IPS-20b (cell line): Measurements from ENCODE around the gene TUSC2.
A peak's percentile ranks its signal among the peaks of the same experiment; 100 is the strongest.

Experiments used
- H3K27ac ChIP-seq: one replicate; pipeline ENCODE4 v1.5.1; 2013; ENCODE audit warnings: low read length
- H3K27me3 ChIP-seq: 2 replicates; pipeline ENCODE4 v1.6.1; 2013; ENCODE audit warnings: mild to moderate bottlenecking, low read length, inconsistent platforms; ENCODE audit not compliant: insufficient read depth
- H3K36me3 ChIP-seq: 2 replicates; pipeline ENCODE4 v1.6.1; 2013; ENCODE audit warnings: low read depth, mild to moderate bottlenecking, inconsistent platforms, low read length, moderate library complexity; ENCODE audit not compliant: insufficient read depth
- H3K4me1 ChIP-seq: 2 replicates; pipeline ENCODE4 v1.6.1; 2013; ENCODE audit warnings: mild to moderate bottlenecking, control low read depth, inconsistent platforms, low read length, moderate library complexity; ENCODE audit not compliant: insufficient read depth
- H3K4me3 ChIP-seq: 2 replicates; pipeline ENCODE4 v1.5.1; 2013; ENCODE audit warnings: mild to moderate bottlenecking, low read length, inconsistent platforms
- H3K9ac ChIP-seq: 2 replicates; pipeline ENCODE4 v1.6.1; 2013; ENCODE audit warnings: low read depth, mild to moderate bottlenecking, inconsistent platforms, low read length, moderate library complexity
- H3K9me3 ChIP-seq: 2 replicates; pipeline ENCODE4 v1.6.1; 2013; ENCODE audit warnings: mild to moderate bottlenecking, low read depth, low read length, inconsistent platforms; ENCODE audit not compliant: insufficient read depth

TUSC2 gene

DNA sequence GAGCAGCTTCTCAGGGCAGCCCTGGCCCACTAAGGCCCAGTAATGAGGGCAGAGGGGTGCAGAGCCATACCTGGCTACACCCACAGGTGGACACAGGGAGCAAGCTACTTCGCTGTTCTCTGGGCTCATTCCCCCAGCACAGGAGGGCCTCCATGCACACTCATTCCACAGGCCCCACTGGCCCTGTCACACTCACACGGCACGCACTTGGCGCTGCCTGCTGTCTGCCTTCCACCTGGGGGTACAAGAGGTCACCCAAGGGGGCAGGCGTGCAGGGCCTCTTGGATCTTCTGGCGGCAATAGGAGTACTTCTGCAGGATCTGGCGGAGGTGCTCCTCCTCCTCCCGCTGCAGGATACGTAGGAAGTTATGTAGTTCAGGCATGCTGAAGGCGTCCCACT, 2.3 kb upstream of the TUSC2 start:
- Histone ChIP-seq H3K27ac (no peak overlapping the region), H3K9ac (no peak overlapping the region), H3K27me3 (no peaks in the 10 kb centered on the region), H3K4me3 (no peak overlapping the region), H3K9me3 (no peaks in the 10 kb centered on the region), H3K4me1 (no peaks in the 10 kb centered on the region; the same call in 1 of the 2 replicates), H3K36me3 (peaks cover 56% of the 10 kb centered on the region)

GRCh38 chr3:50327129-50327528, 894 bp downstream of the TUSC2 start:
- H3K36me3 ChIP-seq, result peaks cover 45% of the 10 kb centered on the region
- peak overlapping the region; percentile 90 for H3K4me3 ChIP-seq
- peaks cover 7% of the 10 kb centered on the region; the same call in 1 of the 2 replicates for H3K4me1 ChIP-seq
- no peaks in the 10 kb centered on the region for H3K9me3 ChIP-seq
- no peak overlapping the region for H3K27ac ChIP-seq
- no peaks in the 10 kb centered on the region for H3K27me3 ChIP-seq
- peak overlapping the region; percentile 87 for H3K9ac ChIP-seq

DNA sequence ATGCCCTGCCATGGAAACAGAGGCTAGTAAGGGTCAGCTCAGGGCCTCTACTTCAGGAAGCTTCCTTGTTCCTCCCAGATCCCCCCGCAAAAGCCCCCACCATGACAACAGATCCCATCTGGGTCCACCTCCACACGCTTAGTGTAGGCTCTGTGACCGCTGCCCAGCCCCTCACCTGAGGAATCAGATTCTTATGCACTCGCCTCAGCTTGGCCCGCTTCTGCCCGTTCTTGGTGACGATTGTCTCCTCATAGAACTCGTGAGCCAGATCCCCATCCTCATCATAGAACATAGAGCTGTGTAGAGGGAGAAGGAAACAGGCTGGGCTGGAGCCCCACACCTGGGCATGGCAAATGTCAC, 1.9 kb downstream of the TUSC2 start:
- no peaks in the 10 kb centered on the region for H3K27me3 ChIP-seq
- H3K9ac ChIP-seq, result no peak overlapping the region
- peaks cover 36% of the 10 kb centered on the region for H3K36me3 ChIP-seq
- H3K27ac ChIP-seq, result no peak overlapping the region
- H3K4me1 ChIP-seq, result peaks cover 7% of the 10 kb centered on the region; the same call in 1 of the 2 replicates
- H3K9me3 ChIP-seq, result no peaks in the 10 kb centered on the region
- H3K4me3 ChIP-seq, result no peak overlapping the region

DNA sequence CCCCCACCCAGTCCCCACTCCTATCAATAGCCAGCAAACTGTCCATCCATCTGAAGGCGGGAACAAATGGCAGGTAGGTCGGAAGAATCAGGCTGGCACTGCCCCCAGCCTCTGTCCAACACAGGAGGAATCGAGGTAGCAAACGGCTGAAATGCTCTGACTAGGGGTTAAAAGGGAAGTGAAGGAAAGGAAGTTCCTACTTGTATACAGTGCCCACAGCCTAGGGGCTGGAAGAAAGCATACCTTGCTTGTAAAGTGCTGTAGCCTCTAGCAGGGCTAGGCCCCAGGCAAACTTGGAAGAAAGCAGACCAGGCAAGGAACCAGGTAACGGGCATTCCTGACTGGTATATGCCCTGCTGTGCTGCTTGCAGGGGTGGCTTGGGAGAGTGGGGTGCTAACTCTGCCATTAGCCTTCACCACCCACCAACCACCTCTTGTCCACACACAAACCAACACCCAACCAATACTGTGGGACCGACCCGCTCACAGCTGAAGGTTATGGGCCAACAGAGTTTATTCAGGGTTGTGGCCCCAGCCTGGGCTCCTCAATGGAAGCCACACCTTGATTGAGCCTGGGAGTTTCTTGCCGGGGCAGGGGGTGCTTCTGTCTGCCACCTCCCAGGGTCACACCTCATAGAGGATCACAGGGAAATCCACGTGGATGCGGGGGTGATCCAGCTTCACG, 2.4 kb downstream of the TUSC2 start:
- no peak overlapping the region for H3K27ac ChIP-seq
- H3K27me3 ChIP-seq, result no peaks in the 10 kb centered on the region
- H3K4me3 ChIP-seq, result no peak overlapping the region
- peaks cover 7% of the 10 kb centered on the region; the same call in 1 of the 2 replicates for H3K4me1 ChIP-seq
- no peak overlapping the region for H3K9ac ChIP-seq
- peaks cover 30% of the 10 kb centered on the region for H3K36me3 ChIP-seq
- H3K9me3 ChIP-seq, result no peaks in the 10 kb centered on the region

- Histone ChIP-seq H3K4me3 (no peak overlapping the region), H3K27me3 (no peaks in the 10 kb centered on the region), H3K4me1 (peaks cover 7% of the 10 kb centered on the region; the same call in 1 of the 2 replicates), H3K27ac (no peak overlapping the region), H3K9ac (no peak overlapping the region), H3K9me3 (no peaks in the 10 kb centered on the region), H3K36me3 (peaks cover 25% of the 10 kb centered on the region)
Measured at GRCh38 chr3:50325113-50325480, 2.9 kb downstream of the TUSC2 start.

GRCh38 chr3:50324351-50325112, 3.5 kb downstream of the TUSC2 start:
- Histone ChIP-seq H3K27me3 (no peaks in the 10 kb centered on the region), H3K4me1 (peaks cover 7% of the 10 kb centered on the region; the same call in 1 of the 2 replicates), H3K36me3 (peaks cover 25% of the 10 kb centered on the region), H3K4me3 (no peak overlapping the region), H3K27ac (no peak overlapping the region), H3K9me3 (no peaks in the 10 kb centered on the region), H3K9ac (no peak overlapping the region)

- H3K27me3 ChIP-seq, result no peaks in the 10 kb centered on the region
- peaks cover 7% of the 10 kb centered on the region; the same call in 1 of the 2 replicates for H3K4me1 ChIP-seq
- no peak overlapping the region for H3K4me3 ChIP-seq
- H3K36me3 ChIP-seq, result peaks cover 29% of the 10 kb centered on the region
- H3K27ac ChIP-seq, result no peak overlapping the region
- no peaks in the 10 kb centered on the region for H3K9me3 ChIP-seq
- H3K9ac ChIP-seq, result no peak overlapping the region; the same call in 1 of the 2 replicates
Measured at GRCh38 chr3:50323614-50324199, 4.3 kb downstream of the TUSC2 start.

DNA sequence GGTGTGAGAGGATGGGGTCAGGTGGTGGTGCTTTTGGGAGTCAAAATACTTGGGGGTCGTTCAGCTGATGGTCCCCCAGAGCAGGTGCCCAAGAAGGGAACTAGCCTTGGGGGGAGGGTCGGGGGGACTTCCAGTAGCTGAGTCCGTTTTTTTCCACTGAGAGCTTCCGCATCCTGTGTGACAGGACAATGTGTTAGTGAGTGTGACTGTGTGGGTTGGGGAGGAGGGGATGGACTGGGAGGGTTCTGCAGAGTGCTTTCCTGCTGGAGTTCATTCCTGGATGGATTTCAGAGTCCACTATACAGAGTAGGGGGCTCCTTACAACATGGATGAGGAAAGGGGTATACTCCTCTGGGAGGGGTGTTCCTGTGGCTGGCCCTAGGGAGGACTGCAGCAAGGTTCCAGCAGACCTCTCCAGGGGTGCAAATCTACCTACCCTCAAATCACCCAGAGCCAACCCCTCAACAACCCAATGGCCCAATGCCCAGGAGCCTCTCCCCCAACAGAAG, 4.9 kb downstream of the TUSC2 start:
- Histone ChIP-seq H3K36me3 (peaks cover 35% of the 10 kb centered on the region), H3K4me3 (peak overlapping the region; percentile 100; the same call in 1 of the 2 replicates), H3K4me1 (peaks cover 7% of the 10 kb centered on the region; the same call in 1 of the 2 replicates), H3K27ac (no peak overlapping the region), H3K27me3 (no peaks in the 10 kb centered on the region), H3K9ac (peak overlapping the region; percentile 99; the same call in 1 of the 2 replicates), H3K9me3 (no peaks in the 10 kb centered on the region)

DNA sequence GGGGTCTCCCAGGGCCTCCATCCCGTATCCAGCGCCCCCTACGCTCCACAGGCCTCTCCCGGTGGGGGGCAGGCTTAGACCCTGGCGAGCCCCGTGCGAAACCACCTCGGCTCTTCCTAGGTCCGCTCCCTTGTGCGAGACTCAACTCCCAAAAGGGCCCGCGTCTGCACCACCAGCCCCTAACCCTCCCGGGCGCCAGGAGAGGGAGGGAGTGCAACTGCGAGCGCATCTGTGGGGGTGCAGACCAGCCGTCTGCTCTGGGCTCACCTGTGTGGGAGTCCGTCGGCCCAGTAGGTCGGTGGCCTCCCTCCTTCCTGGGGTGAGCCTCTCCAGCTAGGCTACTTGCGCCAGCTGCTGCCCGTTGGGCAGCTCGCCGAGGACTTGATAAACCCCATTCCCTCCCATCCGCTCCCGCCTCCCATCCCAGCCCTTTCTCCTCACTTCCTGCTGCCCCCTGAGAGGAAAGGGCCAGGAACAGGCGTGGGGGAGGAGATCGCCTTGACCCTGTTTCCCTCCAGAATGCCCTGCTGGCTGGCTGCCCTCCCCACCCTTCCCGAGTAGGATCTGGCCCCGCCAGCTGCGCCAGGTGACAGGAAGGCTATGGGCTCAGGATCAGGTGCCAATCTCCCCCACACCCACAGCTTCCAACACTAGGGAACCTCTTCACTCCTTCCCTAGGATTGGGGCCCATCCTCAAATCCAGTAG, 5.5 kb downstream of the TUSC2 start, which contains the start of gene HYAL2:
Gene HYAL2 (minus strand): TSS at position 360 of the 706 bp plus-strand sequence. CDS start 2,256 bp downstream, outside the sequence.
- Histone ChIP-seq H3K27me3 (no peaks in the 10 kb centered on the region), H3K27ac (peak within 1 kb of the TSS; percentile 91), H3K4me1 (peaks cover 7% of the 10 kb centered on the region; the same call in 1 of the 2 replicates), H3K9ac (peak within 1 kb of the TSS; percentile 99), H3K4me3 (peak within 1 kb of the TSS; percentile 100), H3K9me3 (no peaks in the 10 kb centered on the region), H3K36me3 (peaks cover 41% of the 10 kb centered on the region)

- peak overlapping the region; percentile 100 for H3K4me3 ChIP-seq
- H3K9ac ChIP-seq, result peak overlapping the region; percentile 99; the same call in 1 of the 2 replicates
- H3K27me3 ChIP-seq, result no peaks in the 10 kb centered on the region
- H3K4me1 ChIP-seq, result peaks cover 7% of the 10 kb centered on the region
- H3K9me3 ChIP-seq, result no peaks in the 10 kb centered on the region
- peak overlapping the region; percentile 91 for H3K27ac ChIP-seq
- H3K36me3 ChIP-seq, result peaks cover 46% of the 10 kb centered on the region
Measured at GRCh38 chr3:50322115-50322385, 6.0 kb downstream of the TUSC2 start.
